Heart left ventricle (tissue), 13 donors: ENCODE data around the gene LPP.

ENCODE experiments used
- POLR2A ChIP-seq, 2 donors: fragments of 450-650 bp; IDR thresholded peaks; one replicate each; pipeline ENCODE4 v1.6.1; 2017; ENCODE audit warnings: antibody characterized with exemption in 2 of 2, mild to moderate bottlenecking in 2 of 2, moderate library complexity in 2 of 2
- TF ChIP-seq, protein P1 (sequence below), 12 donors: fragments of 200-600 bp; sonication (generic) in 4 of 12; IDR thresholded peaks; one replicate each; pipeline versions ENCODE4 v1.5.0 to v1.8.0; 2018 to 2022; ENCODE audit warnings: antibody characterized with exemption in 12 of 12, mild to moderate bottlenecking in 5 of 12
- donor health status: ischemic (EF 13 %, LVEDD 7.1; RV severe dilation, severe dysfunction).
- donor health status: DM: no; HTN: yes; CAD: no.
- donor health status: DM: no; HTN: no; CAD: no.
- donor health status: ischemic (EF 25% LVEDD 6.9; RV normal size, moderate dysfunction).
- donor health status: ischemic (EF 25% LVEDD 5.7; RV mildly dilated, moderate dysfunction).
- donor health status: ischemic (EF 35%, LVEDD 5.7; RV mildly dilated, moderate dysfunction).
- donor health status: nonischemic (EF 11% LVEDD 7.7; RV severe dilation, severe dysfunction).
- donor health status: DM: yes; HTN: yes; CAD: no.
- donor health status: PGD.
- donor health status: ischemic (EF 29% LVEDD 5.4; RV normal size, mild dysfunction).
- donor health status: nonischemic (EF 23%, LVEDD 6.1; RV moderate dilation, normal function).

- TF ChIP-seq, protein P1, sequence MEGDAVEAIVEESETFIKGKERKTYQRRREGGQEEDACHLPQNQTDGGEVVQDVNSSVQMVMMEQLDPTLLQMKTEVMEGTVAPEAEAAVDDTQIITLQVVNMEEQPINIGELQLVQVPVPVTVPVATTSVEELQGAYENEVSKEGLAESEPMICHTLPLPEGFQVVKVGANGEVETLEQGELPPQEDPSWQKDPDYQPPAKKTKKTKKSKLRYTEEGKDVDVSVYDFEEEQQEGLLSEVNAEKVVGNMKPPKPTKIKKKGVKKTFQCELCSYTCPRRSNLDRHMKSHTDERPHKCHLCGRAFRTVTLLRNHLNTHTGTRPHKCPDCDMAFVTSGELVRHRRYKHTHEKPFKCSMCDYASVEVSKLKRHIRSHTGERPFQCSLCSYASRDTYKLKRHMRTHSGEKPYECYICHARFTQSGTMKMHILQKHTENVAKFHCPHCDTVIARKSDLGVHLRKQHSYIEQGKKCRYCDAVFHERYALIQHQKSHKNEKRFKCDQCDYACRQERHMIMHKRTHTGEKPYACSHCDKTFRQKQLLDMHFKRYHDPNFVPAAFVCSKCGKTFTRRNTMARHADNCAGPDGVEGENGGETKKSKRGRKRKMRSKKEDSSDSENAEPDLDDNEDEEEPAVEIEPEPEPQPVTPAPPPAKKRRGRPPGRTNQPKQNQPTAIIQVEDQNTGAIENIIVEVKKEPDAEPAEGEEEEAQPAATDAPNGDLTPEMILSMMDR (IDR thresholded peaks at IDR 0.05), result no peak
- TF ChIP-seq POLR2A (IDR thresholded peaks at IDR 0.05), result no peak
Measured at GRCh38 chr3:188769831-188770230, 615.9 kb downstream of the LPP start.
